ENCODE results near the gene ADGRD2. TPM values are rescaled to one million over a fixed set of nuclear protein-coding genes. Genes with fewer than 3 reads are reported as not detected.

Gene ADGRD2
- total and polyA plus RNA-seq, 3 donors from 2014 or later = 0.31 to 1.5 (median 0.74) TPM

- TF ChIP-seq, protein P1, sequence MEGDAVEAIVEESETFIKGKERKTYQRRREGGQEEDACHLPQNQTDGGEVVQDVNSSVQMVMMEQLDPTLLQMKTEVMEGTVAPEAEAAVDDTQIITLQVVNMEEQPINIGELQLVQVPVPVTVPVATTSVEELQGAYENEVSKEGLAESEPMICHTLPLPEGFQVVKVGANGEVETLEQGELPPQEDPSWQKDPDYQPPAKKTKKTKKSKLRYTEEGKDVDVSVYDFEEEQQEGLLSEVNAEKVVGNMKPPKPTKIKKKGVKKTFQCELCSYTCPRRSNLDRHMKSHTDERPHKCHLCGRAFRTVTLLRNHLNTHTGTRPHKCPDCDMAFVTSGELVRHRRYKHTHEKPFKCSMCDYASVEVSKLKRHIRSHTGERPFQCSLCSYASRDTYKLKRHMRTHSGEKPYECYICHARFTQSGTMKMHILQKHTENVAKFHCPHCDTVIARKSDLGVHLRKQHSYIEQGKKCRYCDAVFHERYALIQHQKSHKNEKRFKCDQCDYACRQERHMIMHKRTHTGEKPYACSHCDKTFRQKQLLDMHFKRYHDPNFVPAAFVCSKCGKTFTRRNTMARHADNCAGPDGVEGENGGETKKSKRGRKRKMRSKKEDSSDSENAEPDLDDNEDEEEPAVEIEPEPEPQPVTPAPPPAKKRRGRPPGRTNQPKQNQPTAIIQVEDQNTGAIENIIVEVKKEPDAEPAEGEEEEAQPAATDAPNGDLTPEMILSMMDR (IDR thresholded peaks at IDR 0.05) = no peak
- no peak for TF ChIP-seq POLR2A (IDR thresholded peaks at IDR 0.05)
- no peaks in the 10 kb centered on the region for H3K4me1 ChIP-seq
- intact Hi-C loops (cut with DNase I; ENCODE audit: low total_unique reads) = no loop called here
- H3K36me3 ChIP-seq (ENCODE audit: low read depth, missing control alignments) = no peaks in the 10 kb centered on the region
- 71 to 76% methylated on average over 4 of the region's 4 CpGs for WGBS, 2 donors
- H3K9me3 ChIP-seq = no peaks in the 10 kb centered on the region
- DNase-seq = no peak
- H3K4me3 ChIP-seq = no peak overlapping the region
- no peak overlapping the region for H3K27ac ChIP-seq
- H3K27me3 ChIP-seq = no peaks in the 10 kb centered on the region
These were observed 20.8 kb upstream of the ADGRD2 start for GRCh38 chr9:124429530-124429867.

- H3K4me1 ChIP-seq = no peaks in the 10 kb centered on the region
- H3K9me3 ChIP-seq = no peaks in the 10 kb centered on the region
- intact Hi-C loops (cut with DNase I; ENCODE audit: low total_unique reads) = no loop called here
- H3K36me3 ChIP-seq (ENCODE audit: low read depth, missing control alignments) = no peaks in the 10 kb centered on the region
- no peaks in the 10 kb centered on the region for H3K27me3 ChIP-seq
- H3K27ac ChIP-seq = no peak overlapping the region
- no peak overlapping the region for H3K4me3 ChIP-seq
- DNase-seq = no peak
- TF ChIP-seq POLR2A (IDR thresholded peaks at IDR 0.05) = no peak
- TF ChIP-seq, protein P1 (IDR thresholded peaks at IDR 0.05) = no peak
These were observed 13.9 kb upstream of the ADGRD2 start for GRCh38 chr9:124436320-124436719.

GRCh38 chr9:124437086-124437485 lies 13.2 kb upstream of the ADGRD2 start:
- WGBS, 2 donors = 88 to 92% methylated on average over 3 of the region's 3 CpGs
- intact Hi-C loops (cut with DNase I; ENCODE audit: low total_unique reads) = no loop called here
- Histone ChIP-seq H3K27me3 (no peaks in the 10 kb centered on the region), H3K9me3 (no peaks in the 10 kb centered on the region), H3K4me3 (no peak overlapping the region), H3K27ac (no peak overlapping the region), H3K36me3 (ENCODE audit: low read depth, missing control alignments) (no peaks in the 10 kb centered on the region), H3K4me1 (no peaks in the 10 kb centered on the region)
- TF ChIP-seq POLR2A (IDR thresholded peaks at IDR 0.05) = no peak
- TF ChIP-seq, protein P1 (IDR thresholded peaks at IDR 0.05) = no peak
- no peak for DNase-seq

DNA sequence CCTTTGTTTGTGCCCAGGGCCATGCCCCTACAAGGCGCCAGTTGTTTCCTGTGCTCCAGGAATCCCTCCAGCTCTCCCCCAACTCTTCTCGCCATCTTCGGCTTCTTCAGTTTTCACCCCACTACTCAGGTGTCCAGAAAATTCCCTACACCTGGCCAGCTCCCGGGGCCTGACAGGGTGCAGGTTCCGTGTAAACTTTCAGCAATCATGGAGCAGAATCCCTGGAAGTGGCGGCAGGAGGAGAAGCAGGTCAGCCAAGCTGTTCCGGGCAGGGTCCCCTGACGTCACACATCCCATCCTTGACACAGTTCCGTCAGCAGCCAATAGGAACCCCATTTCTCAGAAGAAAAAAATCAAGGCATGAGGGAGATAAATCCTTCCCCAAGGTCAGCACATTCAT lies 12.2 kb upstream of the ADGRD2 start:
- H3K27me3 ChIP-seq = no peaks in the 10 kb centered on the region
- DNase-seq = no peak
- WGBS, 2 donors = 51 to 73% methylated on average over 9 of the region's 9 CpGs

DNA sequence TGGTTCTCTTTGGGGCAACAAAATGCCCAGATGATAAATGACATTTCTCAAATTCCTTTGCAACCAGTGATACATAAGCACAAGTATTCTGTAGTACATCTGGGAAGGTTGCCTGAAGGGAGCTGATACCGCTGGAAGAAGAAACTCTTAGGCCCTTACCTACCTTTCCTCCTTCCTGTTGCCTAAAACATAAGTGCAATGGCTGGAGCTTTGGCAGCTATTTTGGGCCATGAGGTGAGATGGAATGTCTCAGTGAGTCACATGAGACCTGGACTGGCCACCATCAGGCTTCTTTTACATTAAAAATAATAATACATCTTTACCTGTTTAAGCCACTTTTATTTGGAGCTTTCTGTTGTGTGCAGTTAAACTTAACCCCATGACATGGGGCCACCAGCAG lies 11.2 kb upstream of the ADGRD2 start:
- H3K4me1 ChIP-seq = no peaks in the 10 kb centered on the region
- no peaks in the 10 kb centered on the region for H3K36me3 ChIP-seq (ENCODE audit: low read depth, missing control alignments)
- no peak overlapping the region for H3K27ac ChIP-seq
- no peak overlapping the region for H3K4me3 ChIP-seq
- intact Hi-C loops (cut with DNase I; ENCODE audit: low total_unique reads) = no loop called here
- H3K9me3 ChIP-seq = no peaks in the 10 kb centered on the region
- no peak for DNase-seq
- no peak for TF ChIP-seq POLR2A (IDR thresholded peaks at IDR 0.05)
- TF ChIP-seq, protein P1 (IDR thresholded peaks at IDR 0.05) = no peak
- WGBS, 2 donors = 71 to 85% methylated on average over 1 of the region's 1 CpG
- no peaks in the 10 kb centered on the region for H3K27me3 ChIP-seq

More for the DNA sequence above, 12.2 kb upstream of the ADGRD2 start:
- no peaks in the 10 kb centered on the region for H3K4me1 ChIP-seq
- peak overlapping the region in 1 of 2 donors; percentile 15 for H3K4me3 ChIP-seq
- intact Hi-C loops (cut with DNase I; ENCODE audit: low total_unique reads) = no loop called here
- TF ChIP-seq POLR2A (IDR thresholded peaks at IDR 0.05) = no peak
- TF ChIP-seq, protein P1 (IDR thresholded peaks at IDR 0.05) = no peak
- H3K36me3 ChIP-seq (ENCODE audit: low read depth, missing control alignments) = no peaks in the 10 kb centered on the region
- H3K9me3 ChIP-seq = no peaks in the 10 kb centered on the region
- H3K27ac ChIP-seq = no peak overlapping the region

Data from testis (tissue), 3 donors.